Neural cell (in vitro differentiated cells): ENCODE data around the gene LNP1. TPM values are rescaled to one million over a fixed set of nuclear protein-coding genes. Genes with fewer than 3 reads are reported as not detected.

Experiments
- H2AFZ ChIP-seq: fragments of 200-600, 300-800 bp; sonication (generic), shearing (Covaris generic); 2 replicates; pipeline ENCODE4 v1.6.0; 2014; ENCODE audit warnings: low read depth, mild to moderate bottlenecking, antibody characterized with exemption, low read length, moderate library complexity
- H3F3A ChIP-seq: fragments of 200-600 bp; shearing (Covaris generic); 2 replicates; pipeline ENCODE4 v1.6.1; 2016; ENCODE audit warnings: mild to moderate bottlenecking, moderate library complexity, mixed read lengths, antibody characterized with exemption, low read length; ENCODE audit not compliant: insufficient read depth, poor library complexity, severe bottlenecking
- H3K27ac ChIP-seq: fragments of 200-600, 300-800 bp; sonication (generic), shearing (Covaris generic); 2 replicates; pipeline ENCODE4 v1.5.1; 2014; ENCODE audit warnings: mild to moderate bottlenecking, low read length, moderate library complexity
- H3K27me3 ChIP-seq: fragments of 300-800, 200-600 bp; sonication (generic), shearing (Covaris generic); 2 replicates; pipeline ENCODE4 v1.6.0; 2014; ENCODE audit warnings: mild to moderate bottlenecking, low read depth, low read length, moderate library complexity; ENCODE audit not compliant: insufficient read depth
- H3K36me3 ChIP-seq: fragments of 300-800, 200-600 bp; sonication (generic), shearing (Covaris generic); 2 replicates; pipeline ENCODE4 v1.5.1; 2014; ENCODE audit warnings: mild to moderate bottlenecking, antibody characterized with exemption, low read length, moderate library complexity; ENCODE audit not compliant: insufficient read depth
- H3K4me2 ChIP-seq: fragments of 300-800, 200-600 bp; sonication (generic), shearing (Covaris generic); 2 replicates; pipeline ENCODE4 v1.6.0; 2014; ENCODE audit warnings: mild to moderate bottlenecking, low read length
- H3K4me3 ChIP-seq: fragments of 300-800, 200-600 bp; sonication (generic), shearing (Covaris generic); 2 replicates; pipeline ENCODE4 v1.5.1; 2014; ENCODE audit warnings: mild to moderate bottlenecking, low read length, moderate library complexity
- H3K79me2 ChIP-seq: fragments of 200-600 bp; shearing (Covaris generic); replicated peaks from 2 replicates; pipeline ENCODE4 v1.6.0; 2014; ENCODE audit warnings: mild to moderate bottlenecking, low read length, moderate library complexity; ENCODE audit not compliant: insufficient read depth
- H3K9ac ChIP-seq: fragments of 300-800, 200-600 bp; sonication (generic), shearing (Covaris generic); 2 replicates; pipeline ENCODE4 v1.6.1; 2016; ENCODE audit warnings: mild to moderate bottlenecking, low read length, mixed read lengths
- H3K9me2 ChIP-seq: fragments of 200-600 bp; shearing (Covaris generic); 2 replicates; pipeline ENCODE4 v1.6.1; 2016; ENCODE audit warnings: mild to moderate bottlenecking, low read length, mixed read lengths; ENCODE audit not compliant: insufficient read depth
- H3K9me3 ChIP-seq: fragments of 200-600, 300-800 bp; sonication (generic), shearing (Covaris generic); 2 replicates; pipeline ENCODE4 v1.6.1; 2016; ENCODE audit warnings: mild to moderate bottlenecking, mixed run types, low read length, moderate library complexity, mixed read lengths
- H4K20me1 ChIP-seq: fragments of 200-600 bp; shearing (Covaris generic); 2 replicates; pipeline ENCODE4 v1.6.1; 2016; ENCODE audit warnings: mild to moderate bottlenecking, mixed run types; ENCODE audit not compliant: insufficient read depth
- EP300 ChIP-seq: fragments of 450-650 bp; conservative IDR thresholded peaks from 2 replicates; pipeline ENCODE4 v1.6.1; 2014; ENCODE audit warnings: antibody characterized with exemption, mild to moderate bottlenecking, moderate library complexity; ENCODE audit not compliant: poor library complexity, severe bottlenecking
- EZH2 ChIP-seq: fragments of 200-600, 300-800 bp; shearing (Covaris generic), sonication (generic); IDR thresholded peaks from 2 replicates; pipeline ENCODE4 v1.6.1; 2014; ENCODE audit warnings: antibody characterized with exemption, low read length, borderline replicate concordance, mild to moderate bottlenecking; ENCODE audit not compliant: insufficient read depth, poor library complexity, severe bottlenecking
- MXI1 ChIP-seq: fragments of 450-650 bp; conservative IDR thresholded peaks from 2 replicates; pipeline ENCODE4 v1.6.1; 2014; ENCODE audit warnings: antibody characterized with exemption, mild to moderate bottlenecking; ENCODE audit not compliant: poor library complexity, severe bottlenecking
- POLR2AphosphoS5 ChIP-seq: IDR thresholded peaks from 2 replicates; pipeline ENCODE4 v1.6.1; 2012
- RAD21 ChIP-seq: fragments of 450-650 bp; conservative IDR thresholded peaks from 2 replicates; pipeline ENCODE4 v1.6.1; 2014; ENCODE audit warnings: antibody characterized with exemption, mild to moderate bottlenecking, moderate library complexity
- SMC3 ChIP-seq: fragments of 450-650 bp; conservative IDR thresholded peaks from 2 replicates; pipeline ENCODE4 v1.6.1; 2014; ENCODE audit warnings: antibody characterized with exemption, mild to moderate bottlenecking, moderate library complexity; ENCODE audit not compliant: poor library complexity
- TAF1 ChIP-seq: IDR thresholded peaks from 2 replicates; pipeline ENCODE4 v1.6.1; 2012; ENCODE audit warnings: low read depth
- polyA plus RNA-seq: library from polyadenylated mRNA; depleted of rRNA; stranded (reverse); fragments of >200 nt; gene quantifications from 2 replicates; pipeline ENCODE4 v1.2.3, GENCODE V29; 2014
- TF ChIP-seq, protein P1 (sequence below): fragments of 450-650 bp; IDR thresholded peaks from 2 replicates; pipeline ENCODE4 v1.5.1; 2014; ENCODE audit warnings: antibody characterized with exemption, mild to moderate bottlenecking, moderate library complexity; ENCODE audit not compliant: poor library complexity, severe bottlenecking
- TF ChIP-seq, protein P2 (sequence below): IDR thresholded peaks from 2 replicates; pipeline ENCODE4 v1.6.1; 2012; ENCODE audit warnings: borderline replicate concordance

LNP1 gene
- polyA plus RNA-seq, 1 donor from 2014 or later: 19.2 TPM

DNA sequence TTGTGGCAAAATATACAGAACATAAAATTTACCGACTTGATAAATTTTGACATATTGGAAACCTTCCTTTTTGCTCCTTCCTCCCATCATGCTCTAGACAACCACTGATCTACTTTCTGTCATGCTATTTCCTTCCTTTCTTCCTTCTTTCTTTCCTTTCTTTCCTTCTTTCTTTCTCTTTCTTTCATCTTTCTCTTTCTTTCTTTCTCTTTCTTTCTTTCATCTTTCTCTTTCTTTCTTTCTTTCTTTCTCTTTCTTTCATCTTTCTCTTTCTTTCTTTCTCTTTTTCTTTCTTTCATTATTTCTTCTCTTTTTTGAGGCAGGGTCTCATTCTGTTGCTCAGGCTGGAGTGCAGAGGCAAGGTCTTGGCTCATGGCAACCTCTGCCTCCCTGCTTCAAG lies 82.2 kb downstream of the LNP1 start:
- H3K9me2 ChIP-seq: no peaks in the 10 kb centered on the region
- no peak for TF ChIP-seq POLR2AphosphoS5
- no peak for TF ChIP-seq TAF1
- no peak for TF ChIP-seq EZH2
- TF ChIP-seq EP300: no peak
- TF ChIP-seq MXI1: no peak
- no peak for TF ChIP-seq RAD21
- TF ChIP-seq, protein P1, sequence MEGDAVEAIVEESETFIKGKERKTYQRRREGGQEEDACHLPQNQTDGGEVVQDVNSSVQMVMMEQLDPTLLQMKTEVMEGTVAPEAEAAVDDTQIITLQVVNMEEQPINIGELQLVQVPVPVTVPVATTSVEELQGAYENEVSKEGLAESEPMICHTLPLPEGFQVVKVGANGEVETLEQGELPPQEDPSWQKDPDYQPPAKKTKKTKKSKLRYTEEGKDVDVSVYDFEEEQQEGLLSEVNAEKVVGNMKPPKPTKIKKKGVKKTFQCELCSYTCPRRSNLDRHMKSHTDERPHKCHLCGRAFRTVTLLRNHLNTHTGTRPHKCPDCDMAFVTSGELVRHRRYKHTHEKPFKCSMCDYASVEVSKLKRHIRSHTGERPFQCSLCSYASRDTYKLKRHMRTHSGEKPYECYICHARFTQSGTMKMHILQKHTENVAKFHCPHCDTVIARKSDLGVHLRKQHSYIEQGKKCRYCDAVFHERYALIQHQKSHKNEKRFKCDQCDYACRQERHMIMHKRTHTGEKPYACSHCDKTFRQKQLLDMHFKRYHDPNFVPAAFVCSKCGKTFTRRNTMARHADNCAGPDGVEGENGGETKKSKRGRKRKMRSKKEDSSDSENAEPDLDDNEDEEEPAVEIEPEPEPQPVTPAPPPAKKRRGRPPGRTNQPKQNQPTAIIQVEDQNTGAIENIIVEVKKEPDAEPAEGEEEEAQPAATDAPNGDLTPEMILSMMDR: no peak
- TF ChIP-seq, protein P2, sequence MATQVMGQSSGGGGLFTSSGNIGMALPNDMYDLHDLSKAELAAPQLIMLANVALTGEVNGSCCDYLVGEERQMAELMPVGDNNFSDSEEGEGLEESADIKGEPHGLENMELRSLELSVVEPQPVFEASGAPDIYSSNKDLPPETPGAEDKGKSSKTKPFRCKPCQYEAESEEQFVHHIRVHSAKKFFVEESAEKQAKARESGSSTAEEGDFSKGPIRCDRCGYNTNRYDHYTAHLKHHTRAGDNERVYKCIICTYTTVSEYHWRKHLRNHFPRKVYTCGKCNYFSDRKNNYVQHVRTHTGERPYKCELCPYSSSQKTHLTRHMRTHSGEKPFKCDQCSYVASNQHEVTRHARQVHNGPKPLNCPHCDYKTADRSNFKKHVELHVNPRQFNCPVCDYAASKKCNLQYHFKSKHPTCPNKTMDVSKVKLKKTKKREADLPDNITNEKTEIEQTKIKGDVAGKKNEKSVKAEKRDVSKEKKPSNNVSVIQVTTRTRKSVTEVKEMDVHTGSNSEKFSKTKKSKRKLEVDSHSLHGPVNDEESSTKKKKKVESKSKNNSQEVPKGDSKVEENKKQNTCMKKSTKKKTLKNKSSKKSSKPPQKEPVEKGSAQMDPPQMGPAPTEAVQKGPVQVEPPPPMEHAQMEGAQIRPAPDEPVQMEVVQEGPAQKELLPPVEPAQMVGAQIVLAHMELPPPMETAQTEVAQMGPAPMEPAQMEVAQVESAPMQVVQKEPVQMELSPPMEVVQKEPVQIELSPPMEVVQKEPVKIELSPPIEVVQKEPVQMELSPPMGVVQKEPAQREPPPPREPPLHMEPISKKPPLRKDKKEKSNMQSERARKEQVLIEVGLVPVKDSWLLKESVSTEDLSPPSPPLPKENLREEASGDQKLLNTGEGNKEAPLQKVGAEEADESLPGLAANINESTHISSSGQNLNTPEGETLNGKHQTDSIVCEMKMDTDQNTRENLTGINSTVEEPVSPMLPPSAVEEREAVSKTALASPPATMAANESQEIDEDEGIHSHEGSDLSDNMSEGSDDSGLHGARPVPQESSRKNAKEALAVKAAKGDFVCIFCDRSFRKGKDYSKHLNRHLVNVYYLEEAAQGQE: no peak
- no peak for TF ChIP-seq SMC3
- no peaks in the 10 kb centered on the region for H3K79me2 ChIP-seq
- no peaks in the 10 kb centered on the region for H4K20me1 ChIP-seq
- H3K9ac ChIP-seq: no peak overlapping the region
- no peak overlapping the region for H3K4me3 ChIP-seq
- no peaks in the 10 kb centered on the region for H3F3A ChIP-seq
- H3K36me3 ChIP-seq: no peaks in the 10 kb centered on the region
- H3K4me2 ChIP-seq: no peak overlapping the region
- H2AFZ ChIP-seq: no peak overlapping the region
- H3K27me3 ChIP-seq: no peaks in the 10 kb centered on the region
- H3K9me3 ChIP-seq: no peaks in the 10 kb centered on the region
- H3K27ac ChIP-seq: no peak overlapping the region

DNA sequence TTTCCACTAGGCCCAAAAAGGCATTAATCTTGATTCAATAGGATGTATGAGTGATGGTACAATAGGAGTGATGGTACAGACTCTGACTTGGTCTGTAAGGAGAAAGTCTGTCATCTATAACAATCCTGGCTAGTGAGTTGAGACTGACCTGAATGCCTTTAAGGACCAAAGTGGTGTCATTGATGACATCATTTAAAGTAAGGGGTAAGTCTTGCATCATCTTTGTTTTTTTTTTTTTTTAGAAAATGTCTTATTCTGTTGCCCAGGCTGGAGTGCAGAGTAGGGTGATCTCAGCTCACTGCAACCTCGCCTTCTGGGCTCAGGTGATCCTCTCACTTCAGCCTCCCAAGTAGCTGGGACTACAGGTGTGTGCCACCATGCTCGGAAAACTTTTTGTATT lies 85.5 kb downstream of the LNP1 start:
- Histone ChIP-seq H2AFZ (no peak overlapping the region), H3K9me3 (no peaks in the 10 kb centered on the region), H3F3A (peaks cover 1% of the 10 kb centered on the region), H3K4me3 (no peak overlapping the region), H4K20me1 (no peaks in the 10 kb centered on the region), H3K9me2 (no peaks in the 10 kb centered on the region), H3K9ac (no peak overlapping the region), H3K27ac (no peak overlapping the region), H3K36me3 (no peaks in the 10 kb centered on the region), H3K4me2 (no peak overlapping the region), H3K27me3 (no peaks in the 10 kb centered on the region), H3K79me2 (no peaks in the 10 kb centered on the region)
- TF ChIP-seq, protein P2: no peak
- no peak for TF ChIP-seq POLR2AphosphoS5
- no peak for TF ChIP-seq TAF1
- TF ChIP-seq, protein P1: no peak
- TF ChIP-seq RAD21: no peak
- TF ChIP-seq SMC3: no peak
- TF ChIP-seq EZH2: no peak
- no peak for TF ChIP-seq MXI1
- no peak for TF ChIP-seq EP300
